ENCODE results near the gene TMEM221.
A peak's percentile ranks its signal among the peaks of the same experiment; 100 is the strongest.

TMEM221 gene

DNA sequence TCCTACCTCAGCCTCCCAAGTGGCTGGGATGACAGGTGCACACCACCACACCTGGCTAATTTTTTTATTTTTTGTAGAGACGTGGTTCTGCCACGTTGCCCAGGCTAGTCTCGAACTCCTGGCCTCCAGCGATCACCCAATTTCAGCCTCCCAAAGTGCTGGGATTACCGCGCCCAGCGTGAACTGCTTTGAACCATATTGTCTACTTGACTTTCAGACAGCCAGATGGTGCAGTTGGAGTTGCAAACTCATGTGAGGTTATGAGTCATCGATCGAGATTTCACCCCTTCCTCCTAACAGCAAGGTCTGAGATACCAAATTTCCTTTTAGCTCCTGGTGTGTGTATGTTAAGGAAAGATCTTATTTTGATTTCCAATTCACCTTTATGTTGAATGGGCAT is 24.6 kb upstream of the TMEM221 start:
- H3K36me3 ChIP-seq (ENCODE audit: control insufficient read depth in 1 of 2, insufficient read depth in 2 of 2, low read length in 2 of 2), result no peaks in the 10 kb centered on the region
- H3K27ac ChIP-seq (ENCODE audit: low read depth, low read length), result no peak overlapping the region
- no peak overlapping the region for H3K4me3 ChIP-seq (ENCODE audit: low read depth in 1 of 2, low read length in 2 of 2)

DNA sequence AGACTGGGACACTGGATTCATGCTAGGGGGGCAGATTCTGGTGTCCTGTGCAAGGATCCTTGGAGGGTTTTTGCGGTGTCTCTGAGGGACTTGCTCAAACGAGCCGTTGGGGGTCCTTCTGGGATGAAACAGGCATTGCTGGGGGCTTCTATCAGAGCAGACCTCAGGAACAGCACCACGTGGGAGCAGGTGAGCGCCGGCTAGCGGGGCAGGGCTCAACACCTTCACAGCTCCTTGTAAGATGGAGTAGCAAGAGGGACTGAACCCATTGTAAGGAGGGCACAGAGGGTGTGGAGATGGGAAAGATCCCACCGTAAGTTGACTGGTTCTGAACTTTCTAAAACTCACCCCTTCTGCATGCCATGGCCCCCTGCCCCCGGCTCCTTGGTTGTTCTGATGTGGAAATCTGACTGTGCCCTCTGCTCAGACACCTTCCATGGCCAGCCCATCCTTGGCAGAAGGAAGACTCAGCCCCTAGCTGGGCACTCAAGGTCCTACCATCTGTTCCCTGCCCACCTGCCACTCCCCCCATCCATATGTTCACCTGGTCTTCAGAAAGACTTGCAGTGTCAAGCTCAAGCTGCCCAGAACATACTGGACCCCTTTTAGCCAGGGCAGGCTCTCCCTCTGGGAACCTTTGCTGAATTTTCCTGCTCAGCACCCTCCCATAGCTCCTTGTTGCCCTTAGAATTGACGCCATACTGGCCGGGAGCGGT is 23.1 kb upstream of the TMEM221 start:
- peaks cover 16 to 17% of the 10 kb centered on the region in 2 donors for H3K4me1 ChIP-seq (ENCODE audit: control insufficient read depth in 1 of 2, insufficient read depth in 2 of 2, low read length in 2 of 2)
- peak overlapping the region; percentile 12 to 49 for H3K9ac ChIP-seq (ENCODE audit: low read depth in 1 of 2, low read length in 2 of 2)
- peak overlapping the region in 1 of 2 donors; percentile 73 for H3K4me3 ChIP-seq (ENCODE audit: low read depth in 1 of 2, low read length in 2 of 2)
- no peaks in the 10 kb centered on the region for H3K9me3 ChIP-seq (ENCODE audit: control insufficient read depth in 1 of 2, low read length in 2 of 2)
- no peaks in the 10 kb centered on the region for H3K27me3 ChIP-seq (ENCODE audit: control insufficient read depth in 1 of 2, insufficient read depth in 2 of 2, low read length in 2 of 2)
- H3K27ac ChIP-seq (ENCODE audit: low read depth, low read length), result no peak overlapping the region
- H3K36me3 ChIP-seq (ENCODE audit: control insufficient read depth in 1 of 2, insufficient read depth in 2 of 2, low read length in 2 of 2), result no peaks in the 10 kb centered on the region

More for the DNA sequence above, 24.6 kb upstream of the TMEM221 start:
- Histone ChIP-seq H3K9me3 (ENCODE audit: control insufficient read depth in 1 of 2, low read length in 2 of 2) (no peaks in the 10 kb centered on the region), H3K4me1 (ENCODE audit: control insufficient read depth in 1 of 2, insufficient read depth in 2 of 2, low read length in 2 of 2) (peaks cover 16 to 17% of the 10 kb centered on the region in 2 donors), H3K9ac (ENCODE audit: low read depth in 1 of 2, low read length in 2 of 2) (no peak overlapping the region), H3K27me3 (ENCODE audit: control insufficient read depth in 1 of 2, insufficient read depth in 2 of 2, low read length in 2 of 2) (no peaks in the 10 kb centered on the region)

DNA sequence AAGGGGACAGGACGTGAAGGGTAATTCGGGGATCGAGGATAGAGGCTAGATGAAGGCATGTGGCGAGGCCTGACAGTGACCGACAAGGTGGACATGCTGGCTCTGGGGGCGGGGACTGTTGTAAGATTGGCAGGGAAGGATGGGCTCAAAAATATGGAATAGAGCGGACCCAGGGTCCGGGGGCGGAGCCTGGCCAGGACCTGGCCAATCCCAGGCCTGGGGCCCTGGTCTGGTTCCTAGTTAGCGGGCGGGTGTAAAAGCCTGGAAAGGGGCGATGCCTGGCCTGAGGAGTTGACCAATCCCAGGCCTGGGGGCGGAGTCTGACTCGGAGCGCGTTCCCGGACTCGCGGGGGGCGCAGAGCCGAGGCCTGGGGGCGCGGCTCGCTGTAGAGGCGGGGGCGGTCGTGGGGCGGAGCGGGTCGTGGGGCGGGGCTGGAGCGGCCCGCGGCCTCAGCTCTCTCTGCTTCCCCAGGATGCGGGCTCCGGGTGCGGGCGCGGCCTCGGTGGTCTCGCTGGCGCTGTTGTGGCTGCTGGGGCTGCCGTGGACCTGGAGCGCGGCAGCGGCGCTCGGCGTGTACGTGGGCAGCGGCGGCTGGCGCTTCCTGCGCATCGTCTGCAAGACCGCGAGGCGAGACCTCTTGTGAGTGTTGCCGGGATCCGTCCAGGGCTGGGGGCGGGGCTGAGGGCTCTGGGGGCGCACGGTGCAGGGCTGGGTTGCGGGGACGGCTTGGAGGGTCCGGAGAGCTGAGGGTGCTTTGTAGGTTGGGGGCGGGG is 21.8 kb upstream of the TMEM221 start, which contains the start of gene SLC27A1:
Gene SLC27A1 (plus strand): TSS at position 457 of the 774 bp plus-strand sequence. CDS start 17 bp downstream, at position 474.
- Histone ChIP-seq H3K36me3 (ENCODE audit: control insufficient read depth in 1 of 2, insufficient read depth in 2 of 2, low read length in 2 of 2) (no peaks in the 10 kb centered on the region), H3K9me3 (ENCODE audit: control insufficient read depth in 1 of 2, low read length in 2 of 2) (no peaks in the 10 kb centered on the region), H3K4me3 (ENCODE audit: low read depth in 1 of 2, low read length in 2 of 2) (peak within 1 kb of the TSS; percentile 73 to 87), H3K4me1 (ENCODE audit: control insufficient read depth in 1 of 2, insufficient read depth in 2 of 2, low read length in 2 of 2) (peaks cover 17 to 21% of the 10 kb centered on the region in 2 donors), H3K27ac (ENCODE audit: low read depth, low read length) (peak within 1 kb of the TSS; percentile 77), H3K9ac (ENCODE audit: low read depth in 1 of 2, low read length in 2 of 2) (peak within 1 kb of the TSS; percentile 39 to 49), H3K27me3 (ENCODE audit: control insufficient read depth in 1 of 2, insufficient read depth in 2 of 2, low read length in 2 of 2) (no peaks in the 10 kb centered on the region)

DNA sequence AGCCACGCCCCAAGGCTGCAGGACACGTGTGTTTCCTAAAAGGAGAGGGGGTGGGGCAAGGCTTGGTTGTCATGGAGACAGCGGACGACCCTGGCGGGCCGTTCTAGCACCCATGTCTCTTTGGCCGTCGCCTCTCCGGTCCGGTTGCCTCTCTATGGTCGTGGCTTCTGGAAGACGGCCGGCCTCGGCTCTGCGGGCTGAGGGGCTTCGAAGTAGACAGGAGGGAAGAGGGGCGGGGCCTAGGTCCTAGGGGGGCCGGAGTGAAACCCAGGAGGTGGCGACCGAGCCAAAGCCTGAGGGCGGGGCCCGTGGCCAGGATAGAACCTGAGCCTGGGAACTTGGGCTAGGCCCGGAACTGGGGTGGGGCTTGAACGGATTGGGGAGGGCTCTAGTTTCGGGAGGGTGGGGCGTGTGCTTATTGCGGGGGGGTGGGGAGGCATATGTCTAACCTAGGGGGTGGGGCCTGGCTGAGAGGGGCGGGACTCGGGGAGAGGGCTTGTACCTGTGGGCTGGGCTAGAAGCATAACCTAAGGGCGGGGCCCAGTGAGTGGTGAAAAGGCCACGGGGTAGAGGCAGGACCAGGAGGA is 21.1 kb upstream of the TMEM221 start:
- H3K9ac ChIP-seq (ENCODE audit: low read depth in 1 of 2, low read length in 2 of 2), result peak overlapping the region; percentile 39 to 49
- H3K4me3 ChIP-seq (ENCODE audit: low read depth in 1 of 2, low read length in 2 of 2), result peak overlapping the region; percentile 73 to 87
- no peaks in the 10 kb centered on the region for H3K36me3 ChIP-seq (ENCODE audit: control insufficient read depth in 1 of 2, insufficient read depth in 2 of 2, low read length in 2 of 2)
- H3K27me3 ChIP-seq (ENCODE audit: control insufficient read depth in 1 of 2, insufficient read depth in 2 of 2, low read length in 2 of 2), result no peaks in the 10 kb centered on the region
- H3K9me3 ChIP-seq (ENCODE audit: control insufficient read depth in 1 of 2, low read length in 2 of 2), result no peaks in the 10 kb centered on the region
- H3K4me1 ChIP-seq (ENCODE audit: control insufficient read depth in 1 of 2, insufficient read depth in 2 of 2, low read length in 2 of 2), result peaks cover 17 to 21% of the 10 kb centered on the region in 2 donors
- H3K27ac ChIP-seq (ENCODE audit: low read depth, low read length), result peak overlapping the region; percentile 77

DNA sequence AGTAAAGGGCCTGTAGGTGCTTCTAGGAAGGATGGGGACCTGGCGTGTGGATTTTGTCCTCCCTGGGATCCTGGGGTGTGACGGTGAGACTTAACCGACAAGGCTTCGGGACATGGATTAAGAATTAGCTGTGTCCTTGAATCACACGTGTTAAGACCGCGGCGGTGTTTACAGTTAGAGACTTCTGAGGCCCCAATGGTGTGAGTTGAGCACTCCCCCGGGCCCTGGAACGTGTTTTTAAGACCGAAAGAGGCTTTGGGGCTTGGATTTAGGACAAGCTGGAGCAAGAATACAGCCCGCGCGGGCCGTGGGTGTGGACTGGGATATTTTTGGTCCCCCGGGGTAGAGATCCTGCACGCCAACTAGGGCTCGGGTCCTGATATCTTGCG is 20.6 kb upstream of the TMEM221 start:
- H3K36me3 ChIP-seq (ENCODE audit: control insufficient read depth in 1 of 2, insufficient read depth in 2 of 2, low read length in 2 of 2), result no peaks in the 10 kb centered on the region
- H3K27me3 ChIP-seq (ENCODE audit: control insufficient read depth in 1 of 2, insufficient read depth in 2 of 2, low read length in 2 of 2), result no peaks in the 10 kb centered on the region
- H3K27ac ChIP-seq (ENCODE audit: low read depth, low read length), result peak overlapping the region; percentile 56
- H3K9ac ChIP-seq (ENCODE audit: low read depth in 1 of 2, low read length in 2 of 2), result peak overlapping the region; percentile 39 to 49
- no peaks in the 10 kb centered on the region for H3K9me3 ChIP-seq (ENCODE audit: control insufficient read depth in 1 of 2, low read length in 2 of 2)
- H3K4me1 ChIP-seq (ENCODE audit: control insufficient read depth in 1 of 2, insufficient read depth in 2 of 2, low read length in 2 of 2), result peaks cover 17 to 21% of the 10 kb centered on the region in 2 donors
- peak overlapping the region; percentile 54 to 73 for H3K4me3 ChIP-seq (ENCODE audit: low read depth in 1 of 2, low read length in 2 of 2)

DNA sequence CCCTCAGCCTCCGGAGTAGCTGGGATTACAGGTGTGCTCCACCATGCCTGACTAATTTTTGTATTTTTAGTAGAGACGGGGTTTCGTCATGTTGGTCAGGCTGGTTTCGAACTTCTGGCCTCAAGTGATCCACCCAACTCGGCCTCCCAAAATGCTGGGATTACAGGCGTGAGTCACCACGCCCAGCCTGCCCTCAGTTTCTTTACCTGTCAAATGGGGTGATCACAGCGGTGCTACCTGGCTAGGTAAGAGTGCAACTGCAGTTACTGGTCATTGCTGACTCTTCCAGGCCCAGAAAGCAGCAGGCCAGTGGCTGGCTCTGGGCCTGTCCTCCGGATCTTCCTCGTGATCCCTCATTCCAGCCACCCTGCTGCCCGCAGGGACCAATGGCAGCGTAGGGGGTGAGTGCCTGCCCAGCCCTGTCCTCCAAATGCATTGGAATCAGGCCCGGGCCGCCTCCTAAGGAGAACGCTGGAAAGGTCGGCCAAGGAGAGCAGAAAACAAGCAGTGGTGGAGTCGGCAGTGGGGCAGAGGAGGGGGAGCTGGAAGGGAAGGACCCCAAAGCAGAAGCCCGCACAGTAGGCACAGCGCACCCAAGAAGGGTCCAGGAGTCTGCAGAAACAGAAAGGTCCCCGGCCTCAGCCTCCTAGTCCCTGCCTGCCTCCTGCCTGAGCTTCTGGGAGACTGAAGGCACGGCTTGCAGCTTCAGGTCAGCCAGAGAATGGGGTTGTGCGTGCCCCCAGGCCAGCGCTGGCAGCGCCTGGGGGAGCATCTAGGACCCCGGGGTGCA is 20.0 kb upstream of the TMEM221 start:
- H3K4me1 ChIP-seq (ENCODE audit: control insufficient read depth in 1 of 2, insufficient read depth in 2 of 2, low read length in 2 of 2), result peaks cover 17 to 21% of the 10 kb centered on the region in 2 donors
- no peaks in the 10 kb centered on the region for H3K36me3 ChIP-seq (ENCODE audit: control insufficient read depth in 1 of 2, insufficient read depth in 2 of 2, low read length in 2 of 2)
- peak overlapping the region; percentile 54 to 73 for H3K4me3 ChIP-seq (ENCODE audit: low read depth in 1 of 2, low read length in 2 of 2)
- peak overlapping the region; percentile 20 for H3K27ac ChIP-seq (ENCODE audit: low read depth, low read length)
- no peaks in the 10 kb centered on the region for H3K27me3 ChIP-seq (ENCODE audit: control insufficient read depth in 1 of 2, insufficient read depth in 2 of 2, low read length in 2 of 2)
- H3K9me3 ChIP-seq (ENCODE audit: control insufficient read depth in 1 of 2, low read length in 2 of 2), result no peaks in the 10 kb centered on the region
- peak overlapping the region; percentile 39 to 49 for H3K9ac ChIP-seq (ENCODE audit: low read depth in 1 of 2, low read length in 2 of 2)

DNA sequence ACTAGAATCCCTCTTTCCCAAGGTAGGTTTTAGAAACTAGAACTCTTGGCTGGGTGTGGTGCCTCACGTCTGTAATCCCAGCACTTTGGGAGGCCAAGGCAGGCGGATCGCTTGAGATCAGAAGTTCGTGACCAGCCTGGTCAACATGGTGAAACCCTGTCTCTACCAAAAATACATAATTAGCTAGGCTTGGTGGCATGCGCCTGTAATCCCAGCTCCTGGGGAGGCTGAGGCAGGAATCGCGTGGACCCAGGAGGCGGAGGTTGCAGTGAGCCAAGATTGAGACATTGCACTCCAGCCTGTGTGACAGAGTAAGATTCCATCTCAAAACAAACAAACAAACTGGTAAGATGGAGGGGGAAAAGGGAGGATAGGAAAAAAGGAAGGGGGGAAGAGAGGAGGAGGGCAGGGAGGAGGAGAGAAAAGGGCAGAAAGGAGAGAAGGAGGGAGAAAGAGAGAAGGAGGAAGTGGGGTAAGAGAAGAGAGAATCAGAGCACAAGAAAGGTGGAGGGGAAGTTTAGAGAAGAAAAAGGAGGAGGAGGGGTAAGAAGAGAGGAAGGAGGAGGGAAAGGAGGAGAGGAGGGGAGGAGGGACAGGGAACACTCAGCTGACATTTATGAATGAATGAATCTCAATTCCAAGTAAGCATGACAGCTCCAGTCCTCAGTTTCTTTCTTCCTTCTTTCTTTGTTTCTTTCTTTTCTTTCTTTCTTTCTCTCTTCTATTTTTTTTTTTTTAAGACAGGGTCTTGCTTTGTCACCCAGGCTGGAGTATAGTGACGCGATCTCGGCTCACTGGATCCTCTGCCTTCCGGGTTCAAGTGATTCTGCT is 19.2 kb upstream of the TMEM221 start:
- H3K4me1 ChIP-seq (ENCODE audit: control insufficient read depth in 1 of 2, insufficient read depth in 2 of 2, low read length in 2 of 2), result peaks cover 17 to 21% of the 10 kb centered on the region in 2 donors
- no peaks in the 10 kb centered on the region for H3K27me3 ChIP-seq (ENCODE audit: control insufficient read depth in 1 of 2, insufficient read depth in 2 of 2, low read length in 2 of 2)
- no peak overlapping the region for H3K4me3 ChIP-seq (ENCODE audit: low read depth in 1 of 2, low read length in 2 of 2)
- H3K36me3 ChIP-seq (ENCODE audit: control insufficient read depth in 1 of 2, insufficient read depth in 2 of 2, low read length in 2 of 2), result no peaks in the 10 kb centered on the region
- H3K9me3 ChIP-seq (ENCODE audit: control insufficient read depth in 1 of 2, low read length in 2 of 2), result no peaks in the 10 kb centered on the region
- H3K27ac ChIP-seq (ENCODE audit: low read depth, low read length), result no peak overlapping the region
- no peak overlapping the region for H3K9ac ChIP-seq (ENCODE audit: low read depth in 1 of 2, low read length in 2 of 2)

DNA sequence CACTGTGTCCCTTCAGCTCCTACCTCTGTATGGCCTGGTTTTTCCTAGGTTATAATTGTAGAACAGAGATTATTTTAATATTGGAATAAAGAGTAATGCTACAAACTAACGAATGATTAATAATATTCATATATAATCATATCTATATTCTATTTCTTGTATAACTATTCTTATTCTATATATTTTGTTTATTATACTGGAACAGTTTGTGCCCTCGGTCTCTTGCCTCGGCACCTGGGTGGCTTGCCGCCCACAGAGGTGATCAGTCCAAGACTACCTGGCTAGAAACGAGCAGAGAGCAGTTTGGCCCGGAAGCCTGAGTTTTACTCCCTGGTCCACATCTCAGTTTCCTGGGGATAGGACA is 18.0 kb upstream of the TMEM221 start:
- Histone ChIP-seq H3K36me3 (ENCODE audit: control insufficient read depth in 1 of 2, insufficient read depth in 2 of 2, low read length in 2 of 2) (no peaks in the 10 kb centered on the region), H3K9ac (ENCODE audit: low read depth in 1 of 2, low read length in 2 of 2) (no peak overlapping the region), H3K4me3 (ENCODE audit: low read depth in 1 of 2, low read length in 2 of 2) (no peak overlapping the region), H3K27me3 (ENCODE audit: control insufficient read depth in 1 of 2, insufficient read depth in 2 of 2, low read length in 2 of 2) (no peaks in the 10 kb centered on the region), H3K9me3 (ENCODE audit: control insufficient read depth in 1 of 2, low read length in 2 of 2) (no peaks in the 10 kb centered on the region), H3K4me1 (ENCODE audit: control insufficient read depth in 1 of 2, insufficient read depth in 2 of 2, low read length in 2 of 2) (peaks cover 17 to 21% of the 10 kb centered on the region in 2 donors), H3K27ac (ENCODE audit: low read depth, low read length) (no peak overlapping the region)

Data from duodenal mucosa (tissue), 2 donors.